ENCODE results near the gene GLB1L2.

The GLB1L2 gene

DNA sequence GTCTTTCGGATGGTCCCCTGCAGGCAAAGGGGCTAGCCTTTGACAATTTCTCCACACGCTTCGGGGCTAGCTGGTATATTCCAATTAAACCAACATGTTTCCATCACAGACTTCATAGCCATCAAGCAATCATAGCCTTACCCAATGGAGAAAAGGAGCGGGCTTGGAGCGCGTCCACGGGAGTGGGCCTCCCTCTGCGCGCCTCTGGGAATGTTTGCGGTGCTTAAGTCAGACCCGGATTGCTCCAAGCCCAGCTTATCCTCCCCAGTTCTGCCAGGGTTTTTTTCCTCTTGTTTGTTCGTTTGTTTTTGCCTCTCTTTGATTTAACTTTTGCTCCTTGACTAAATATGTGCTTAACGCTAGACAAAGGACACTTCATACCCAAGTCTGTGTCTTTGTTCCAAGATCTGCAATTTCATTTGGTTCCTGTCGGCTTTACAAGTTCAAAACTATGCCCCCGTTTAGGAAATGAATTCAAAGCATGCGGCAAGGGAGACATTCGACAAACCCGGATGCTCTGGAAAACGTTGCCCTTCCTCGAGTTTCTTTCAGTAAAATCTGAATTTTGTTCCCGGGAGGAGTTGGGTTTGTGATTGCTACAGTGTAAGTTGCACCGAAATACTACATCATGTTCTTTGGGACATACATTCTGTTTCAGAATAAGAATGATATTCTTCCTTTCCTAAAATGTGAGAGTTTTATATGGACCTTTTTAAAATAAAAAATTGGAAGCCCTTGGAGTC is 1.0 kb upstream of the GLB1L2 start:
- peak overlapping the region; percentile 27; the same call in 1 of the 2 replicates for H3K9ac ChIP-seq (ENCODE audit: low read depth, low read length)
- H3K36me3 ChIP-seq (ENCODE audit: insufficient read depth, low read length): no peaks in the 10 kb centered on the region
- peaks cover 17% of the 10 kb centered on the region for H3K4me1 ChIP-seq (ENCODE audit: insufficient read depth, low read length)
- WGBS: 39% methylated on average over 21 of the region's 22 CpGs
- H3K9me3 ChIP-seq (ENCODE audit: insufficient read depth, low read depth, low read length): no peaks in the 10 kb centered on the region
- H3K4me3 ChIP-seq (ENCODE audit: low read length): peak overlapping the region; percentile 62
- H3K27me3 ChIP-seq (ENCODE audit: insufficient read depth, low read length): peaks cover 57% of the 10 kb centered on the region
- no peak overlapping the region for H3K27ac ChIP-seq (ENCODE audit: low read depth, low read length)

DNA sequence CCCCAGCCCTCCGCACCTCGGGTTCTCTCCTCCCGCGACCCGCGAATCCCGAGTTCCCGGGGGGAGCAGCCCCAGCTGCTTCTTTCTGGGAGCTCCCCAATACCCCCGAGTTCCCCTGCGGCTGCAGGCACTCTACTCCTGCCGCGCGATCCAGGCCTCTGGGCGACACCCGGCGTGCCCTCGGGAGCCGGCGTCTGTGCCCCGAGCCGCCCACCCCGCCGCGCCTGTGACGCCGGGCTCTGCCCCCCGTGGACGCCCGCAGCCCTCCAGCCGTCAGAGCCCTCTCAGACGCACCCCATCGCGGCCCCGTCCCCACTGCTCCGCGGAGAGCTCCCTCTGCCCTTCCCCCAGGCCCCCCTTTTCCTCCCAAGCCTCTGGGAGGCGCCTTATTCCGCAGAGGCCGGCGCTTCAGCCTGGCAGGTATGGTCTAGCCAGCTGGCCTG is 422 bp downstream of the GLB1L2 start:
- Histone ChIP-seq H3K27ac (ENCODE audit: low read depth, low read length) (no peak overlapping the region), H3K27me3 (ENCODE audit: insufficient read depth, low read length) (peaks cover 57% of the 10 kb centered on the region), H3K36me3 (ENCODE audit: insufficient read depth, low read length) (no peaks in the 10 kb centered on the region), H3K4me1 (ENCODE audit: insufficient read depth, low read length) (peaks cover 17% of the 10 kb centered on the region), H3K9ac (ENCODE audit: low read depth, low read length) (0 out of 2 replicates have a peak overlapping the region, but pooled peaks have one; percentile 42), H3K4me3 (ENCODE audit: low read length) (peak overlapping the region; percentile 83), H3K9me3 (ENCODE audit: insufficient read depth, low read depth, low read length) (no peaks in the 10 kb centered on the region)
- under 1% methylated on average over 40 of the region's 40 CpGs for WGBS

DNA sequence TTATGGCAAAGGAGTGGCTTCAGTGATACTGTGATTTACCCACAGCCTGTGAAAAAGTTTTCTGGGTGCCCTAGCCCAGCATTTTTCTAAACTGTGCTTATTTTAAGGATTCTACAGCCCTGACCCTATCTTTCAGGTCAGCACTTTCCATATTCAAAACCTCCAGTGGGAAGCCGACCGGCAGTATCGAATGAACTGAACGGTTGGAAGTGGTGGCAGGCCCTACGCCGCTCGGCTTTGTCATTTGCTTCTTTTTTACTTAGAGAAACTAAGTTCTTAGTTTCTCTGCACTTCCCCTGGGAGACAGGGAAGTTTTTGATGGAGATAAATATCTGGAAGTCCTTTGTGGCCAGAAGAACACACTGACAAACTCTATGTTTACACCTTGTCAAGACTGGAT is 994 bp downstream of the GLB1L2 start:
- no peaks in the 10 kb centered on the region for H3K36me3 ChIP-seq (ENCODE audit: insufficient read depth, low read length)
- peak overlapping the region; percentile 83 for H3K4me3 ChIP-seq (ENCODE audit: low read length)
- 63% methylated on average over 7 of the region's 7 CpGs for WGBS
- peaks cover 57% of the 10 kb centered on the region for H3K27me3 ChIP-seq (ENCODE audit: insufficient read depth, low read length)
- no peak overlapping the region for H3K9ac ChIP-seq (ENCODE audit: low read depth, low read length)
- no peak overlapping the region for H3K27ac ChIP-seq (ENCODE audit: low read depth, low read length)
- peaks cover 17% of the 10 kb centered on the region for H3K4me1 ChIP-seq (ENCODE audit: insufficient read depth, low read length)
- no peaks in the 10 kb centered on the region for H3K9me3 ChIP-seq (ENCODE audit: insufficient read depth, low read depth, low read length)

DNA sequence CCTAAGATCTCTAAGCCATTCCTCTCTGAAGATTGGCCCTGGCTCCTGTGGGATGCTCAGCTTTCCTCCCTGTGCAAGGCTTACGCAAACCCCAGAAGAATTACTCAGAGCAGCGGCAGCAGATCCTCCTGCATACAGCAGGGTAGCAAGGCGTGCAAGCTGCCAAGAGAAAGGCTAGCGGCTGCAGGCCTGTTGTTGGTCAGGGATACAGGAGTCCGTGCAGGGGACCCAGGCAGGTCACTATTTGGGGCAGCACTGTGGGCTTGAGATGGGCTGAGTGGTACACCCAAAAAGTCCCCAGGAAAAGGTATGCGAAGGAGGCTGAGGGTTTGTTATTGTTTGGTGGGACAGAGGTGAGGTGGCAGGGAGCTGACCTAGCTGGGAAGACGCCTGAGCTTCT is 1.5 kb downstream of the GLB1L2 start:
- WGBS: 86% methylated on average over 7 of the region's 7 CpGs
- no peak overlapping the region for H3K27ac ChIP-seq (ENCODE audit: low read depth, low read length)
- H3K4me1 ChIP-seq (ENCODE audit: insufficient read depth, low read length): peaks cover 17% of the 10 kb centered on the region

DNA sequence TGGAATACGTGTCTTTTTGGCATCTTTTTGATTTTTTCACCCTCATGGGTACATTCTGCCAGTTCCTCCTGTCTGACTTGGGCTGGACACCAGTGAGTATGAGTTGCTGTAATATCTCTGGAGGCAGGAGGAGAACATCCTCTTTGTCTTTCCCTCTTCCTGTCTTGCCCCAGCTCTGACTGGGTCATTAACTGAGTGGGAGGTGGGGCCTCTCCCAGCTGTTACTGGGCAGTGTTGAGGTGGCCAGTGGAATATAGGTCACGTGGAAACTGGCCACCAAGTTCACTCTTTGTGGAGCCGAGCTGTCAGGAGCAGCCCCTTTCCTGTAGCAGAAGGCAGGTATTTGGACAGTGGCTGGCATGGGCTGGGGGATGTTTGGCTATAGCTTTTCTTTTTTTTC is 2.2 kb downstream of the GLB1L2 start:
- Histone ChIP-seq H3K27ac (ENCODE audit: low read depth, low read length) (no peak overlapping the region), H3K9me3 (ENCODE audit: insufficient read depth, low read depth, low read length) (no peaks in the 10 kb centered on the region), H3K9ac (ENCODE audit: low read depth, low read length) (no peak overlapping the region), H3K4me1 (ENCODE audit: insufficient read depth, low read length) (peaks cover 17% of the 10 kb centered on the region), H3K36me3 (ENCODE audit: insufficient read depth, low read length) (no peaks in the 10 kb centered on the region), H3K4me3 (ENCODE audit: low read length) (no peak overlapping the region), H3K27me3 (ENCODE audit: insufficient read depth, low read length) (peaks cover 57% of the 10 kb centered on the region)
- WGBS: 90% methylated on average over 3 of the region's 3 CpGs

More for the DNA sequence above, 1.5 kb downstream of the GLB1L2 start:
- no peaks in the 10 kb centered on the region for H3K36me3 ChIP-seq (ENCODE audit: insufficient read depth, low read length)
- no peak overlapping the region for H3K9ac ChIP-seq (ENCODE audit: low read depth, low read length)
- H3K27me3 ChIP-seq (ENCODE audit: insufficient read depth, low read length): peaks cover 57% of the 10 kb centered on the region
- H3K9me3 ChIP-seq (ENCODE audit: insufficient read depth, low read depth, low read length): no peaks in the 10 kb centered on the region
- H3K4me3 ChIP-seq (ENCODE audit: low read length): no peak overlapping the region

DNA sequence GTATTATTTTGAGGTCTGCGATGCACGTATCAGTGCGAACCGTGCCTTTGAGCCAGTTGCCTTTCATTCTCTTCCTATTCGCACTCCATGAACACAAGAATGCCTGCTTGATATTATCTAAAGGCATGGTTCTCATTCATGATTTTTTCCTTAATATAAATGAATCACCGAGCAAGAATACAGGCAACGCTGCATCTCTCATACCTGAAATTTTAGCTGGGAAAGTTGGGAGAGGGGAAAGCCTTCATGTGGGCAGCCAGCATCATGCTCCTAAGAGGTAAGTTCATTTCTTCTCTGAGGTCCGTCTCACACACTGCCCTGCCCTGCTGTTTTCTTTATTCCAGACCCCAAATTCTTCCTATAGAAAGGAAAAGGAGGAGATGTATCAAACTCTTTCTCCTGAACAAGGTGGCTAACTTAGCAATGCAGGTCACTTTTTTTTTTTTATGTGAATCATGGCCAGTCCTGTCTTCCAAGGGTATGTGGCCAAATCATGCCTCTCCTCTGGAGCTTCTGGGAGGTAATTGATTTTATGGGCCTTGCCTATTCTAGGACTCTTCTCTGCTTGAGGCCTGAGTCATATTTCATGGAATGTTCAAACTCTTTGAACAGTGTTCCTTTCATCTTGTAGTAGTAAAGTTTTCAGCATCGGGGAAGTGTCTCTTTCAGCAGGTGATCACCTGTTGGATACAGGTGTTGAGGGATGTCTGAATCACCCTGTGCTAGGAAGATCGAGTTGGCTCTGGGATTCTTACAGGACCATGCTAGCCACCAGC is 3.2 kb downstream of the GLB1L2 start:
- Histone ChIP-seq H3K9me3 (ENCODE audit: insufficient read depth, low read depth, low read length) (no peaks in the 10 kb centered on the region), H3K9ac (ENCODE audit: low read depth, low read length) (no peak overlapping the region), H3K4me3 (ENCODE audit: low read length) (no peak overlapping the region), H3K36me3 (ENCODE audit: insufficient read depth, low read length) (no peaks in the 10 kb centered on the region), H3K27ac (ENCODE audit: low read depth, low read length) (no peak overlapping the region), H3K27me3 (ENCODE audit: insufficient read depth, low read length) (peaks cover 51% of the 10 kb centered on the region), H3K4me1 (ENCODE audit: insufficient read depth, low read length) (peaks cover 17% of the 10 kb centered on the region)
- 95% methylated on average over 9 of the region's 10 CpGs for WGBS

DNA sequence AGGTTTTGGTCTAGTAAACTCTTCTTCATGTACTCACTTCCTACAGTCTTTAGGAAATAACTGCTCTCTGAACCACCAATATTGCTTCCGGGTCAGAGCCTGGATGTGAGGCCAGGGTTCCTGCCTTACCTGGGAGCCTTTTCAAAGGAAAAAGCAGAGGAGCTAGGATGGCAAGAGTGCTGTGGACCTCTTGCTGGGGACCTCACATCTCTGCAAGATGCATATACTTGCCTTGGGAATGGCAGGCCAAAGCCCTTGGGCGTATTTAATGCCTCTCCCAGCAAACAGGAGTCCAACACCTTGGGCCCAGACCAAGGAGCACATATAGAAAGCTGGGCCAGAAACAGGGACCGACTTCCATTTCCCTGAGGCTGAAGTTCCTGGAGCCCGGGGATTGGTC is 5.3 kb downstream of the GLB1L2 start:
- H3K27me3 ChIP-seq (ENCODE audit: insufficient read depth, low read length): peaks cover 33% of the 10 kb centered on the region
- 0 out of 2 replicates have a peak, but pooled peaks cover 7% of the 10 kb centered on the region for H3K4me1 ChIP-seq (ENCODE audit: insufficient read depth, low read length)
- WGBS: 92% methylated on average over 4 of the region's 4 CpGs
- no peak overlapping the region for H3K9ac ChIP-seq (ENCODE audit: low read depth, low read length)
- no peak overlapping the region for H3K27ac ChIP-seq (ENCODE audit: low read depth, low read length)
- no peak overlapping the region for H3K4me3 ChIP-seq (ENCODE audit: low read length)
- no peaks in the 10 kb centered on the region for H3K9me3 ChIP-seq (ENCODE audit: insufficient read depth, low read depth, low read length)
- no peaks in the 10 kb centered on the region for H3K36me3 ChIP-seq (ENCODE audit: insufficient read depth, low read length)

DNA sequence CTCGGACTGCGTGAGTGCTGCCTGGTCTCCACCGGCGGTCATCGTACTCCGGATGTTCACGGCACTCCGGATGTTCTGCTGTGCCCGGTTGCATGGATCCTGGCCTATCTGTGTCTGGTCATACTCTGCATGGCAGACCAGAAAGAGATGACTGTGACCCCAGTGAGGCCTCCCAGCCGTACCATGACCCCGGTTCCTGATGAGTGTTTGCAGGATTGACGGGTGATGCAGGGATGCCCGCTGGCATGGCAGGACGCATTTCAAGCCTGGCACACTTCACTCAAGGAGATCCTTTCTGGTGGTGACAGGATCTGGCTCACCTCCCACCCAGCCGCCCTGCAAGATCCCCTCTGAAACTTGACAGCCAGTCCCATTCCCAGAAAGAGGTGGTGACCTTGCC is 6.3 kb downstream of the GLB1L2 start:
- H3K36me3 ChIP-seq (ENCODE audit: insufficient read depth, low read length): no peaks in the 10 kb centered on the region
- 0 out of 2 replicates have a peak, but pooled peaks cover under 1% of the 10 kb centered on the region for H3K4me1 ChIP-seq (ENCODE audit: insufficient read depth, low read length)
- 96% methylated on average over 15 of the region's 15 CpGs for WGBS
- no peak overlapping the region for H3K27ac ChIP-seq (ENCODE audit: low read depth, low read length)
- H3K9me3 ChIP-seq (ENCODE audit: insufficient read depth, low read depth, low read length): no peaks in the 10 kb centered on the region
- no peak overlapping the region for H3K4me3 ChIP-seq (ENCODE audit: low read length)
- H3K9ac ChIP-seq (ENCODE audit: low read depth, low read length): no peak overlapping the region
- peaks cover 23% of the 10 kb centered on the region for H3K27me3 ChIP-seq (ENCODE audit: insufficient read depth, low read length)

DNA sequence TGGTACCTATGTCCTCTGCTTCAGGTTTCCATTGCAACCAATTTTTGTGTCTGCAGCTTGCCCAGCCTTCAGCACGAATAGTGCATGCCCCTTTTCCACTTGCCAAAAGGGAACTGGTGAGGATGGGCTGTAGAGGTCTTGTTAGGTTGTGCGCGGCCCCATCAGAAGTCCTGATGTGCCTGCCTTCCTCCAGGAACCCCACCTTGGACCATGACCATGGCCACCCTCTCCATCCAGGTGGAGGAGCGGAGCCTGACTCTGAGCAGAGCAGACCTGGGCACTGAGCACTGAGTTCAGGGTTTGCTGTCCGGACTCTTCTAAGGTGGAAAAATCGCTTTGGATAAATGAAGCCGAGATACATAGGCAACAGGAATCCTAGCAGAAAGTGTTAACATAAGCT is 6.9 kb downstream of the GLB1L2 start:
- H3K9ac ChIP-seq (ENCODE audit: low read depth, low read length): no peak overlapping the region
- H3K9me3 ChIP-seq (ENCODE audit: insufficient read depth, low read depth, low read length): no peaks in the 10 kb centered on the region
- H3K36me3 ChIP-seq (ENCODE audit: insufficient read depth, low read length): no peaks in the 10 kb centered on the region
- no peak overlapping the region for H3K27ac ChIP-seq (ENCODE audit: low read depth, low read length)
- no peaks in the 10 kb centered on the region for H3K4me1 ChIP-seq (ENCODE audit: insufficient read depth, low read length)
- 96% methylated on average over 7 of the region's 7 CpGs for WGBS
- H3K27me3 ChIP-seq (ENCODE audit: insufficient read depth, low read length): peaks cover 17% of the 10 kb centered on the region
- no peak overlapping the region for H3K4me3 ChIP-seq (ENCODE audit: low read length)

DNA sequence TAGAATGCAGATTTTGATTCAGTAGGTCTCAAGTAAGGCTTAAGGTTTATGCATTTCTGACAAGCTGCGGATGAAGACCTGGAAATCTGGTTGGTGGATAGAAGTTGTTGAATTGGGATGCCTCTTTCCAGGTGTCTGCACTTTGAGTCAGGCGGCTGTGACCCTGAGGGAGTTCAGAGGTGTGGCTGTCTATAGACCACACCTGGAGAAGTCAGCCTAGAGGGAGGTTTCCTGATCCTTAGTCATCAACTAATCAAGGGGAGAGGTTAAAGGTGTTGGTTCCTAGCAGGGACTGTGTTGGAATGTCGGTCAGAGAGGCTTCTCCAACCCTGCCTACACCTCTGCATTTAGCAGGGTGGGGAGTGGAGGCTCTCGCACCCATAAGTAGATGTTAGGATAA is 8.0 kb downstream of the GLB1L2 start:
- H3K27ac ChIP-seq (ENCODE audit: low read depth, low read length): no peak overlapping the region
- 83% methylated on average over 4 of the region's 4 CpGs for WGBS
- H3K9ac ChIP-seq (ENCODE audit: low read depth, low read length): no peak overlapping the region
- peaks cover 9% of the 10 kb centered on the region for H3K27me3 ChIP-seq (ENCODE audit: insufficient read depth, low read length)
- H3K36me3 ChIP-seq (ENCODE audit: insufficient read depth, low read length): no peaks in the 10 kb centered on the region
- H3K9me3 ChIP-seq (ENCODE audit: insufficient read depth, low read depth, low read length): no peaks in the 10 kb centered on the region
- H3K4me3 ChIP-seq (ENCODE audit: low read length): no peak overlapping the region
- H3K4me1 ChIP-seq (ENCODE audit: insufficient read depth, low read length): no peaks in the 10 kb centered on the region

DNA sequence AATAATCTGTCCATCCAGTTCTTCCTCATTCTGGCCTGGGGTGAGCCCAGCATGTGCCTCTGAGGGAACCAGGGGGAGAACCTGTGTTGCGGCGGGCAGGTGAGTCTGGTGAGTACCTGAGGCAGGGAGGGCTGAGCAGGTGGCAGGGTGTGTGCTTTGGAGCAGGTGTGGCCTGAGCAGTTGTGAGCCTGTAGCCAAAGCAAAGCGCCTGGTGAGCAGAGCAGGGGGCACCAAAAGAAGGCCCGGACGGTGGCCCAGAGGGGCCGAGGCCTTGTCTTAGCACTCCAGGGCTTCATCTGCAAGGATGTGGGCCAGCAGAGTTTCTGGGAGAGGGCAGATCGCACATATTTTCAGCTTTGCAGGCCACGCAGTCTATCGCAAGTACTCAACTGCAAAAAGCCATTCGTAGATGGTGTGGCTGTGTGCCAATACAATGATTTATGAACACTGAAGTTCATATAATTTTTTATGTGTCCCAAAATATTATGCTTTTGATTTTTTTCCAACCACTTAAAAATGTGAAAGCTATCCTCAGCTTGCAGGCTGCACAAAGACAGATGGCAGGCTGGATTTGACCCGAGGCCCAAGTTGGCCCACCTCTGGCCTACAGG is 8.7 kb downstream of the GLB1L2 start:
- H3K36me3 ChIP-seq (ENCODE audit: insufficient read depth, low read length): no peaks in the 10 kb centered on the region
- no peak overlapping the region for H3K27ac ChIP-seq (ENCODE audit: low read depth, low read length)
- H3K4me1 ChIP-seq (ENCODE audit: insufficient read depth, low read length): no peaks in the 10 kb centered on the region
- no peaks in the 10 kb centered on the region for H3K9me3 ChIP-seq (ENCODE audit: insufficient read depth, low read depth, low read length)
- H3K9ac ChIP-seq (ENCODE audit: low read depth, low read length): no peak overlapping the region
- H3K4me3 ChIP-seq (ENCODE audit: low read length): no peak overlapping the region
- 91% methylated on average over 11 of the region's 11 CpGs for whole genome bisulfite sequencing
- H3K27me3 ChIP-seq (ENCODE audit: insufficient read depth, low read length): peaks cover 2% of the 10 kb centered on the region; the same call in 1 of the 2 replicates
